GM21619 (cell line): ENCODE measurements around the gene NME5.

Source experiments
- ATAC-seq: cut with Tn5 transposase; IDR thresholded peaks from one replicate; pipeline ENCODE4 v1.9.1; 2021; ENCODE audit not compliant: unreplicated experiment

NME5 gene

GRCh38 chr5:138139781-138140090 is 508 bp upstream of the NME5 start:
- ATAC-seq: no peak

GRCh38 chr5:138132543-138132942 is 6.7 kb downstream of the NME5 start:
- no peak for ATAC-seq

GRCh38 chr5:138129347-138129746 is 9.9 kb downstream of the NME5 start:
- no peak for ATAC-seq

- no peak for ATAC-seq
Measured at GRCh38 chr5:138128334-138128733, 10.9 kb downstream of the NME5 start.

- no peak for ATAC-seq
Measured at GRCh38 chr5:138115254-138115653, 24.0 kb downstream of the NME5 start.

- no peak for ATAC-seq
Measured at GRCh38 chr5:138111937-138112336, 27.3 kb downstream of the NME5 start.

DNA sequence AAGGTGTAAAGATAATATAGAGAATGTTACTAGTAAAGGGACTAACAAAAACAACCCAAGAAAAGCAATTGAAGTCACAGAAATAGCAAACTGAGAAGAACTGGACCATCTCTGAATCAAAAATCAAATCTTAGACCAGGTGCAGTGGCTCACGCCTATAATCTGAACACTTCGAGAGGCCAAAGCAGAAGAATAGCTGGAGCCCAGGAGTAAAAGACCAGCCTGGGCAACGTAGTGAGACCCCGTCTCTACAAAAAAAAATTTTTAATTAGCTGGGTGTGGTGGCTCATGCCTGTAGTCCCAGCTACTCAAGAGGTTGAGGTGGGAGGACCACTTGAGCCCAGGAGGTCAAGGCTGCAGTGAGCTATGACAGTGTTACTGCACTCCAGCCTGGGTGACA is 28.0 kb downstream of the NME5 start:
- no peak for ATAC-seq

DNA sequence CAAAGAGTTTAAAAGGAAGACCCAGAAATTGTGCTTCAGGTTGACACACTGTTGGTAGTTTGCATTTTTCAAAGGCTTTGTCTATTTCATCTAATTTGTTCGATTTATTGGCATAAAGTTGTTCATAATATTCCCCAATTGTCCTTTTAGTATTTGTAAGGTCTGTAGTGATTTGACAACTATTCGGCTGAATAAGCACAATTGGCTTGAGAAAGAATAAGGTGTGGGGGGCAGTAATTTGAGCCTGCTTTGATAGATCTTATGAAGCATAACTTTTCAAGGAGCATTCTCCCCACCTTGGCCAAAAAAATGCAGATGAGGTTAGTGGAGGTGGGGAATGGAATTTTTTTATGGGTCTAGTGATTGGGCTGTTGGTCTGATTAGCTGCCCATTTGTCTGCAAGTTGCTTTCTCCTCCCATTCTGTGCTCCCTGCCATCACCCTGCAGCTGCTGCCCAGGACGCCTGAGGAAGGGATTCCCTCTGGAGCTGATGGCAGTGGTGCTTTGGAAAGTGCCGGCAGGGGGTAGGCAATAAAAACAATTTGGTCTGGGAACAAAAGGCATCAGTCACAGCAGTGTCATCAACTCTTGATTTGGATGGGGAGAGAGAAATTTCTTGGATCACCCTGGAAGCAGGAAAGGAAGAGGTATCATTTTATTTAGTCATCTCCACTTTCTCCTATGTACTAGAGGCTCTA is 28.8 kb downstream of the NME5 start:
- ATAC-seq: no peak

DNA sequence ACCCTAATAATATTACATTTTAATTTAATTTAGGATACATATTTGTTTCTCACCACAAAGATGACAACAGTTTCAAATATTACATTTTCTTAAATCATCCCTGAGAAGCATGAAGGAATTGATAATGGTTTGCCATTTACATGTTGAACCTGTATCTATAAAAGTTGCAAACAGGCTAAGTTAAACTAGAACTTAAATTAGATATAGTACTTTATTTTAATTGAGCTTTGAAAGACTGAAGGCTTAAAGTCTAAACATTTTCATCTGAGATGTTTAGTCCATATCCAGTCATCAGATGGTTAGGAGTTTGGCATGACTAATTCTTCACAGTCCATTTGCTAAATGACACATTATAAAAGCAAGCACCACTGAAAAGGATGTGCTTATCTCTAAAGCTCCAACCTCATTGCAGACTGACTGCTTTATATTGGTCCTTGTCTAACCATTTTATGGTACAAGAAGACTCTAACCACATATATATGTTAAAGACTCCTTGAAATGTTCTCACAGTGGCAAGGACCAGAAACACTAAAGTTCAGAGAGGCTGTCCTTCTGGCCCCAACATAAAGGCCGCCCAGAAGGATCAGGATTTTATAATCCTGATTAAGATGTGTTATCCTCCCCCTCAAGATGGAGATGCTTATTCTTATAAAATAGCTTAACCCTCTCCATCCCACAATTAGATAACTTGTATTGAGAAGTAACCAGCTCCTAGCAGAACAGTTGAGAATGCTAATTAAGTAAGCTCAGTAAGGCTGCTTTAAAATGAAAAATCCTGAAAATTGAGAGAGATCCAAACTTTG is 29.6 kb downstream of the NME5 start:
- ATAC-seq: no peak

DNA sequence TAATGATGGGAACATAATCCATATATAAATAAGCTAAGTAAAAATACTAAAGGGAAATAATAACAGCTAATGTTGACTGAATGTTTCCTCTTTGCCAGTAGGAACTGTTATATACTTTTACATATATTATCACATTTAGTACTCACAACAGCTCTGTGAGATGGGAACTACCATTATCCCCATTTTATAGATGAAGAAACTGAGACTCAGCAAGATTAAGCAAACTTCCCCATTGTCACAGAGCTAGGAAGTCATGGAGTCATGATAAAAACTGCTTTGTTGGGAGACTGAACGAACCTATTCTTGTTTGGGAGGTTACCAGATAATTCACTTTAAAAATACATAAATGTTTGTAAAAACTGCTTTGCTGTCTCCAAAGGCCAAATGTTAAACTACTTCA is 32.0 kb downstream of the NME5 start:
- no peak for ATAC-seq

- no peak for ATAC-seq
Measured at GRCh38 chr5:138105709-138106108, 33.5 kb downstream of the NME5 start.

DNA sequence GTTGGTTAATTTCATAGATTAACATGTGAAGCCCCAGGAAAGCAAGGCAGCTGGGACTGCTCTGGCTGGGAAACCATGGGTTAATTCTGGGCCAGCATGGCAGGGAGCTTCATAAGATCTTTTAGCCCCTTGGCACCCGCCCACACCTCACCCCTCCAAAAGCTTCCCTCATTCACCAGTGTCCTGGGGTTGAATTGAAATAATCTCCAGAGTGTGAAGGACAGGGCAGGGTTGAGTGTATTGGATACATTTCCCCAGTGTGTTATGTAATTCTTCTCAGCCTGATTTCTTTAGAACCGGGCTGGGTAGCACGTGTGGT is 36.0 kb downstream of the NME5 start:
- no peak for ATAC-seq

DNA sequence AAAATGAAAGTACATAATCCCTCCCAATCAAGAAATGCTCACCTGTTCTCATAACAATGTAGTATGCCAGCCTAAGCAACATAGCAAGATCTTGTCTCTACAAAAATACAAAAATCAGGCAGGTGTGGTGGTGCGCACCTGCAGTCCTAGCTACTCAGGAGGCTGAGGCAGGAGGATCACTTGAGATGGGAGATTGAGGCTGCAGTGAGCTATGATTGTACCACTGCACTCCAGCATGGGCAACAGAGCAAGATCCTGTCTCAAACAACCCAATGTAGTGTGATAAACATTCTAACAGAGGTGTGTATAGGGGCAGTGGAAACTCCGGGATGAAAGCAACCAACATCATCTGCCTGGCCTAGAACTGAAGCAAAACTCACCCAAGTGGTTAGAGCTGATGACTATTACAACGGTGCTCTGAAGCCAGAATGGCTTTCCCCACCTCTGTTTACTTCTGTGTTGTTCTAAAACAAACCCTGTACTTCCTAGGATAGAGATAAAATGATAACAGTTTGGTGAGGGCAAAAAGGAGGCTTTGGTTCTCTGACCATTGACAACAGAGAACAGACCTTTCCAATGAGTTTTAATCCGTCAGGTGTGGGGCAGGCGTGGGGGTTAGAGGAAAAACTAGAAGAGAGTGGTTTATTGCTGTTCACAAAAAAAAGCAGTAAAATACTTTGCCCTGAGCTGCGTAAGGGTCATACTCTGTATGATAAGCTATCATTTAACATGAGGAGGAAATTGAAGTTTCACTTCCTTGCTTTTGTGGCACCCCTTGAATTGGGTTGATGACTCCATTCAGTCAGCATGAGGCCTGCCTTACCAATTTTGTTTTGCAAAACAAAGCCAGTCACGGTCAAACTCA is 36.5 kb downstream of the NME5 start:
- no peak for ATAC-seq

DNA sequence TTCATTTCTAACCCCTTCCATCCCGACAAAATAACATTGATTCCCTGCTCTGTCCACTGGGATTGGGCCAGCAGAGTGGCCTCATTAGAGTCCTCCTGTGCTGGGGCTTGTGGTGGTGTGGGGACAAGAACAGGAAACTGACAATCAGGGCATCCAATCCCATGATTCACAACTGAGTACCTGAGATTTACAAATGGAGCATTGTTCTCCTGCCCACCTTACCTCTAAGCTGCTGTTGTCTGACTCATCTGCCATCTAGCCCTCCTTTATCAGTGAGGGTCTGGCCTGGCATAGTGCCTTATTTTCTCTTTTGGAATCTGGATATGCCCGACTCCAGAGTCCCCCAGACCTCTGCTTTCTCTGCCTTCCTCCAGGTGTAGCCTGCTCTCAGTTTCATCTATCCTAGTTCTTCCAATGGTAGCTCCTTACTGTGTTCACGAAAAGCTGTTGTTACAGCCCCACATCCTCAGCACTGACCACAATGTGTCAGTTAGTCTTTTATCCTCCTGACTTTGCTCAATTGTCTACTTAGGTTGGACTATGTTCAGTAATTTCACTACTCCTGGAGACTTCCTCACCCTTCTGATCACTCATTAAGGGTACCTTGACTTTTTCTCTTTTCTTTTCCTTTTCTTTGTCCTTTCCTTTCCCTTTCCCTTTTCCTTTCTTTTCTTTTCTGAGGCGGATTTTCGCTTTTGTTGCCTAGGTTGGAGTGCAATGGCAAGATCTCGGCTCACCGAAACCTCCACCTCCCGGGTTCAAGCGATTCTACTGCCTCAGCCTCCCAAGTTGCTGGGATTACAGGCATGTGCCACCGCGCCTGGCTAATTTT is 42.0 kb downstream of the NME5 start:
- ATAC-seq: no peak

DNA sequence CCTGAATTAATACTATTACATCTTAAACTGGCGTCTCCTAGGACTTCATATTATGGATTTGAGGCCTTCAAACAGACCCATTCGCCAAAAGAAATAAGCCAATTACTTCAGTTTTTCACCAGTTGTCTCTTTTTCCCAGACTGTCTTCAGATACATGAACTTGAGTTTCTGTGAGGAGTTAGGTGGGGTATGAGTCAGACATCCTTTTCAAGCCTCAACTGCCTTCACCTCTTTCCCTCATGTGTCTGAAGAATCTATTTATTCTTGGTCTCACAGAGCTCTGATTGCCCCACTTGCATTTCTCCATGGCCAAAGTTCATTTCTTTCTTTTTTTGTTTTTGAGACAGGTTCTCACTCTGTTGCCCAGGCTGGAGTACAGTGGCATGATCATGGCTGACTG is 42.9 kb downstream of the NME5 start:
- no peak for ATAC-seq

GRCh38 chr5:138095100-138095907 is 43.9 kb downstream of the NME5 start:
- ATAC-seq: no peak

DNA sequence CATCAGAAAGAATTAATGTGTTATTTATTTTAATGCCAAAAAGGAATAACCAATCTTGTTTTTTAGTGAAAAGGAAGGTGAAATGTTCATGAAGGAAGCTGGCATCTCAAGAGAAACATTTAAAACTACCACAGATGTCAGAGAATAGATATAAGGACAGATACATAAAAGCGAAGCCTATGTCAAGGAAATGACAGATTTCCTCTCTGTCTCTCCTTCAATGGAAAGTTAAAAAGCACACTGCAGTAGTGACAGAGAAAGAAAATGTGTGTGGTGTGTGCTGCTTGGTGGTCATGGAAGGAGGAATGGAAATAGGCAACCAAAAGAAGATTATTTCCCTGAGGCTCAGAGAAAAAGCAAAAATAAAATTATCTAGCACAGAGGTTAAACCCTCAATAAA is 46.2 kb downstream of the NME5 start:
- ATAC-seq: no peak

DNA sequence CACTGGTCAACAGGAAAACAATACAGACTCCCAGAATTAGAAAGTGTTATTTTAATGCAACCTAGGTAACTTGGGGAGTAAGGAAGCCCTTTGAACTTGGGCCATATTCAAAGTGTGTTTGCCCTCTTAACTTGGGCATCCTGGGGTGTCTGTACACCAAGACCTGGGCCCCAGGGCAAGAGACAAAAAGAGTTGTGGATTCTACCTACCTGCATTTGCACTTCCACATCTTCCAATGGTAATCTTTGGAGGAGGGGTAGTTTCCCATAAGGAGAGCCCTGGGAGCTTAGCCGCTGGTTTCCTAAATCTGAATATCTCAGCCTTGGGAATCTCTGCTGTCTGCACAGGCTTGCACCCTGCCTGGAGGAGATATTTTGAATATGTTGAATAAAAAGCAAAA is 46.9 kb downstream of the NME5 start:
- no peak for ATAC-seq

GRCh38 chr5:138091685-138092084 is 47.5 kb downstream of the NME5 start:
- no peak for ATAC-seq

- ATAC-seq: no peak
Measured at GRCh38 chr5:138083702-138084101, 55.5 kb downstream of the NME5 start, which contains the start of gene WNT8A. WNT8A (plus strand) TSS chr5:138084033; CDS start chr5:138084128, 95 bp downstream.
